GM12872 (cell line): ENCODE results near the gene MORC2.

Experiments used
- TF ChIP-seq, protein P1 (sequence below): IDR thresholded peaks from 3 replicates; pipeline ENCODE4 v1.5.1; 2011; ENCODE audit warnings: low read depth, mild to moderate bottlenecking, low read length, moderate library complexity; ENCODE audit not compliant: insufficient read depth

The MORC2 gene

DNA sequence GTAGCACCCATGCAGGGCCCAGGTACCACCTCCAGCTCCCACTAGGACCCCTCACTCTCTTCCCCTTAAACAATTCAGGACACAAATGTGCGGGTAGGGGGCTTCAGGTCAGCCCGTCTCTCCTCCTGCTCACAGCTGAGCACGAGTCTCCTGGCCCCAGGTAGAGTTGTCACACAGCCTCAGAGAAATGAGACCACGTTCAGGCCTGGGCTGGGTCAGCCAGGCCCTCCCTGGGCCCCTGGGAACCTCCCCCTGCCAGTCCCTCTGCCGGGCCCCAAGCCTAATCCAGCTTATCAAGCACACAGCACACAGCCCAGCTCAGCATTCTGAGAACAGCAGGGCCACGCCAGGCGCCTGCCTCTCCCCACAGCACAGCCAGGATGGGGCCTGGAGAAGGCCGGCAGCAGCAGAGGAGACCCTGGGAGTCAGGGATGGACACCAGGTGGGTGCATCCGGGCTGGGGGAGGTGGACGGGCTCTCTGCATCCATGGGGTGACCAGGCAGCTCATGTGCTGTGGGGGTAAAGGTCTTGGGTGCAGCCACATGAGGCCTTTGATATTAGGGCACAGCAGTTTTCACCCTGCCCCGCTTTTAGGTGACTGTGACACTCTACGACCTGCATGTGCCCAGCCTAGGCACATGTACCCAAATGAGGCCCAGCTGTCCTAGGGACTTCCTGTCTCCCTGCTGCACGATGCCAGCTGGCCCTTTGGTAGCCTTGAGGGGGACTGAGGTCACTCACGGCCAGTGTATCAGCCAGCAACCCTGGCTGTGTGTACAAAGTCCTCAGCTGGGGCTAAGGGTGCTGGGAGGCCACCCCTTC lies 87.0 kb downstream of the MORC2 start:
- TF ChIP-seq, protein P1, sequence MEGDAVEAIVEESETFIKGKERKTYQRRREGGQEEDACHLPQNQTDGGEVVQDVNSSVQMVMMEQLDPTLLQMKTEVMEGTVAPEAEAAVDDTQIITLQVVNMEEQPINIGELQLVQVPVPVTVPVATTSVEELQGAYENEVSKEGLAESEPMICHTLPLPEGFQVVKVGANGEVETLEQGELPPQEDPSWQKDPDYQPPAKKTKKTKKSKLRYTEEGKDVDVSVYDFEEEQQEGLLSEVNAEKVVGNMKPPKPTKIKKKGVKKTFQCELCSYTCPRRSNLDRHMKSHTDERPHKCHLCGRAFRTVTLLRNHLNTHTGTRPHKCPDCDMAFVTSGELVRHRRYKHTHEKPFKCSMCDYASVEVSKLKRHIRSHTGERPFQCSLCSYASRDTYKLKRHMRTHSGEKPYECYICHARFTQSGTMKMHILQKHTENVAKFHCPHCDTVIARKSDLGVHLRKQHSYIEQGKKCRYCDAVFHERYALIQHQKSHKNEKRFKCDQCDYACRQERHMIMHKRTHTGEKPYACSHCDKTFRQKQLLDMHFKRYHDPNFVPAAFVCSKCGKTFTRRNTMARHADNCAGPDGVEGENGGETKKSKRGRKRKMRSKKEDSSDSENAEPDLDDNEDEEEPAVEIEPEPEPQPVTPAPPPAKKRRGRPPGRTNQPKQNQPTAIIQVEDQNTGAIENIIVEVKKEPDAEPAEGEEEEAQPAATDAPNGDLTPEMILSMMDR = no peak

DNA sequence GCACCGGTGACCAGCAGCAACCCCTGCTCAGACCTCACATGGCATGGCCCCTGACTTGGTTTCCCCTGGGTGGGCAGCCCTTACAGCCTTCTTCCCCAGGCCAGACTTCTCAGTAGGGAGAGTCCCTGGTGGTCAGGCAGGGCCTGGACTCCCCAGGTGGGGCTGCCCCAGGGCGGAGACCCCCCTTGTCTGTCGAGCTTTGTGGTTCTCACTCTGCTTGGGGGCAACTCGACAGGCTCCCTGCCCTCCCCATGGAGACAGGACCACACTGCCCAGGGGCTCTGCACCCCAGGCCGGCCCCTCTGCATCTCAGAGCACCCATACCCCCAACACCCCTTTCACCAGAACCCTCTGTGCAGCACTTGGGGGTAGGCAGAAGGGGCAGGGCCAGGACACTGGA lies 87.7 kb downstream of the MORC2 start:
- TF ChIP-seq, protein P1 = no peak

DNA sequence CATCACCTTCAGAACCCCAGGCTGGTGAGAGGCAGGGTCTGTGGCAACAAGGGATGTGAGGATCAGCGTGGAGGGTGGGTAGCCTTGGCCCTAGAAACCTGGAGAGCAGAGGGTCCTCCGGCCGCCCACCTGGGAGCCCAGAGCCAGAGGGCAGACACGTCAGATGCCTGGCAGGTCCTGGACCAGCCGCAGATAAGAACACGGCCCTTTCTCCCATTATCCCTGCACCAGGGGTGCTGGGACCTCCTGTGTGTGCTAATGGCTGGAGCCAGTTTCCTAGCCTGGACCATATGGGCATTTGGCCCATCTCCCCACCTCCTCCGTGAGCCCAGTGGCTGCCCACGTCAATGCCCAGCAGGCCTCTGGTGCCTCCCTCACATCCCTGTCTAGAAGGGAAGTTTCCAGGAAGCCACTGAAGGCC lies 88.4 kb downstream of the MORC2 start:
- TF ChIP-seq, protein P1 = no peak

DNA sequence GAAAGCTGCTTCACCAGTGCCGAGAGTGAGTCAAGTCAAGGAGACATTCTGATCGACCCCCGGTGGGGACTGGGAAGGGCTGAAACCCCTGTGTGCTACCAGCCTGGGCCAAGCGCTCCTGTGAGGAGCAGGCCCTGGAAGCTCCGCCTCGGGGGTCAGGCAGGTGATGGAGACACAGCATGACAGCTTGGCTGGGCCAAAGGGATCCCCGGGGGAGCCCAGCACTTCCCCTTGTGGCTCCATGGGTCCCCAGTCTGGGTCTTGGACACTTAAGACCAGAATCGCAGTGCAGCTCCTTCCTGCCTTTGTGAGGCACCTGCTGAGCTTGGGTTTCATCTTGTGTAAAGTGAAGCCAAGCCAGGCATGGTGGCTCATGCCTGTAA lies 89.2 kb downstream of the MORC2 start:
- TF ChIP-seq, protein P1 = no peak

DNA sequence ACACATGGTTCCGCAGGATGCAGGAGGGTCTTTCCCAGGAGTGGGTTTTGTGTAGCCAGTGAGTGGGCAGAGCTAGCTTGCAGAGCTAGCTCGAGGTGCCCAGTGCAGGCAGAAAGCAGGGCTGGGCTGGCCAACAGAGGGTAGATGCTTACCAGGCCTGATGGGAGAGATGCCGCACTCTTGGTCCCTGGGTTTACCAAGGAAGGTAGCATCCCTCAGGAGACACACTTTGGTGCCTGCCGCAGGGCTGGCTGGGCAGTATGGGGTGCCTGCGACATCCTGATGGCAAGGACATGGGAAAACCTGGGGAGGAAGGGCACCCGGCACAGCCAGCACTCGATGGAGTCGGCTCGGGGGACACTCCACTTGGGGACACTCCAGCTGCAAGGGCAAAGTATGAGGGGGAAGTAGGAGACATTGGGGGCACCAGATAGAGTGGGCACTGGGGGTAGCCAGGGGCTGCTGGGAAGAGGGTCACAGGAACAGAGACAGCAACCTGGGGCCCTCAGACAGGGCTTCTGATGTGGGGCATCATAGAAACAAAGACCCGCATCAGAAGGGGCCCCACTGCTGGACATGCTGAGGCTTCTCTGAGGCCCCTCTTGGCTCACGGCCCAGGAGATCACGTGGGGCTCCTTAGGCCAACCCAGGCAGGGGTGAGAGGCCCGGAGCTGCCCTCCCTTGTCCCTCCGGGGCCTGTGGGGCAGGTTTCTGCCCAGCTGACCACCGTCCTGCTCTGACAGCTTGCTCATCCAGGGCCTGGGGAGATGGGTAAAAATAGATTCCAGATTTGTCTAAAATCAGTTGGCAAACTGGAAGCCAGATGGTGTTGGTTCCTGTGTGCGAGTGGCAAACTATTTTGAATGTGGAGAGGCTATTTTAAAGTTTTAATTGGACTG lies 89.8 kb downstream of the MORC2 start:
- TF ChIP-seq, protein P1 = no peak

DNA sequence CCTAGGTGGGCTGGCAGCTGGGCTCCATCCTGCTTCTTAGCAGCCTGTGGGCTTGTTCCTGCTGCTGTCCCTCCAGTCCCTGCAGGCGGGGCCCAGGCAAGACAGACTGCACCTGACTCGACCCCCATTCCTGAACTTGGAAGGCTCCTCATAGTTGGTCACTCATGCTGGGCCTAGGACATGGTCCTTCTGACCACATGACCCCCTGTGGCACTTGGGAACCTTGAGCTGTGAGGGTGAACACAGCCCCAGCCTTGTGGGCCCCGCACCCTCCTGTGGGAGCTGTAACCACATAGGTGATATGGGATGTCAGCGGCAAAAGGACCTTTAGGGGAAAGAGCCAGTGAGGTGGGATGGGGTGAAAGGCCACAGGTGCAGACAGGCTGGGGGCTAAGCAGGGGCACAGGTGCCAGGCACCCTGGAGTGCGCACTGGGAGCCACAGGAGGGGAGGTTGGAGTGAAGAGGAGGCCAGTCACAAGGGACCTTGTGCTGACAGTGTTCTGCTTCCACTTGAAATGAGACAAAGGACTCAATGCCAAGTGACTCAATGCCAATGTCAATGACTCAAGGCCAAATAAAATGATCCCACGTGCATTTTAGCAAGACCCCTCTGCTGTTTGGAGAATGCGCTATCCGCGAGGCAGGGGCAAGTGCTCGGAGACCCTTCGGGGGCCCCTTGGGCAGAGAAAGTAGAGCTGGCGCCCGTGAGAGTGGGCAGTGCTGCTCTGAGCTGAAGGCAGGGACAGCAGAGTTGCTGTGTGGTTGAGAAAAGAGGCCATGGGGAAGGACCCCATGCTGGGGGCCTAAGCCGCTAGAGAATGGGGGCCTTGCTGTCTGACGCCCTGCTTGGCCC lies 90.7 kb downstream of the MORC2 start:
- TF ChIP-seq, protein P1 = no peak

DNA sequence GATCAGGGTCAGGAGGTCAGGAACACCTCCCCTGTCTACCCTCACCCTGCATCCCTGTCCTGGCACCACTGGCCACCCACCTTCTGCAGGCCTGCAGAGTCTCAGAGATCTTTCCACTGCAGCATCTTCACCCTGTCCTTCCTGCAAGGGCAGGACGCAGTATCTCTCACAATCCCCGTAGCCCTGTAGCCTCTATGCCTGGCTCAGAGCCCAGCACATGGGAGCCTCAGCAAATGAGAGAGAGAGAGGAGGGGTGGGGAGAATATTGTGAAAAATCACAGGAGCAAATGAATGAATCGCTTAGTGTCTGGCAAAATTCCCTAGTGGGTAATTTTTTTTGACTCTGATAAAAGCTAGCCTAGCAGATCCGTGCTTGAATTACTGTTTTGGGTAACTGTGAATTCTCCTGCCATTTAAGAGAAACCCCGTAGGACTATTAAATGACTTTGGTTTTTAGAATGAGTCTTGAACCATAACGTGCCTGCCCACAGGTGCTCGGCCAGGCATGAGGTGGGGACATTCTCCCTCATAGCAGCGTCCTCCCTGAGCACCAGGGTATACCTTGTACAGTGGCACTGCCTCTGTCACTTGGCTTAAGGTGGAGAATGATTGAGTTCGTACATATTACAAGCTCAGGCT lies 91.5 kb downstream of the MORC2 start:
- TF ChIP-seq, protein P1 = no peak
